CD4-positive, alpha-beta T cell treated with Interleukin-15 for 4 hours (primary cell): ENCODE results near the gene HSPA9.

Experiments
- DNase-seq: peaks from one replicate; pipeline ENCODE4 v3.0.0-alpha.2; 2020; ENCODE audit warnings: low spot score

HSPA9 gene

DNA sequence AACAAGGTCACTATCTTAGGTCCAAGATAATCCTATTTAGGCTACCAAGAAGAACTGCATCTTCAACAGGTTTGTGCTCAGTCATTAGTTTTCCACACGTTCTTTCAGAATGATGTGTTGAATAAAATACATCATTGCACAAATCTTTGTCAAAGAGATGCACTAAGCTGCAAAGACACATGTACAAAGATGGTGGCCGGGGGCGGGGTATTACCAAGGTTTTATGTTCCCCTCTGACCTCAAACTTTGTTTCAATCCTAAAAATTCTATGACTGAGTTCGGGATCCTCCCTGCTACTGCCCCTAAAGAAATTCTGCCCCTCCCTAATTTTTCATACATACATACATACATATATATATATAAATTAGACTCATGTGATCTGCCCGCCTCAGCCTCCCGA is 14.2 kb downstream of the HSPA9 start:
- DNase-seq = no peak

DNA sequence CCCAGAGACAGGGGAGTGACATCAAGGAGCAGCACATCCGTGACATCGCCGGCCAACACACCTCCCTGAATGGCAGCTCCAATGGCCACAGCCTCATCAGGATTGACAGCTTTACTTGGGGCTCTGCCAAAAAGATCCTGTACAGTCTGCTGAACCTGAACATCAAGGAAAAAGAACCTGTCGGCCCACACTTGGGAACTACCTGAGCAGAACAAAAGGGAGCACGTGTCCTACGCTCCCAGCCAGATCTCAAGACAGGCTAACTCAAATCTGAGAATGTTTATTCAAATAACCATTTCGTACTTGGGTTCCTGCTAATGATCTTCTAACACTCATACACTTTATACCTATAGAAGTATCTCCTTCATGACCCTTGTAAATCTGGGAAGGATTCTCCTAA is 15.3 kb downstream of the HSPA9 start:
- no peak for DNase-seq

DNA sequence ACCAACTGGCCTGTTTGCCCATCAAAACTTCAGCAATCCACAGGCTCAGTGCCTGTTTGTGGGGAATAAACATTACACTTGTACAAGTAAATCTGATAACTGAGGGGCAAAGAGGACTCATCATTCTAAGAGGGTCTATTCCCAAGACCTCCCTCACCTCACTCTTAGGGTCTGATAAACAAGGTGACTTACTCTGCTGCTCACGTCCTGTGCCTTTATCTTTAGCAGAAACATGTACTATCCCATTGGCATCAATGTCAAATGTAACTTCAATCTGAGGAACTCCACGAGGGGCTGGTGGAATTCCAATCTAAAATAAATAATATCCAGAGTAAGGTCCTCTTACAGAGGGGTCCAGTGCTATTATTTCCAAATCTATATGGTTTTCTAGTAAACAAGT is 17.5 kb downstream of the HSPA9 start:
- DNase-seq = no peak

DNA sequence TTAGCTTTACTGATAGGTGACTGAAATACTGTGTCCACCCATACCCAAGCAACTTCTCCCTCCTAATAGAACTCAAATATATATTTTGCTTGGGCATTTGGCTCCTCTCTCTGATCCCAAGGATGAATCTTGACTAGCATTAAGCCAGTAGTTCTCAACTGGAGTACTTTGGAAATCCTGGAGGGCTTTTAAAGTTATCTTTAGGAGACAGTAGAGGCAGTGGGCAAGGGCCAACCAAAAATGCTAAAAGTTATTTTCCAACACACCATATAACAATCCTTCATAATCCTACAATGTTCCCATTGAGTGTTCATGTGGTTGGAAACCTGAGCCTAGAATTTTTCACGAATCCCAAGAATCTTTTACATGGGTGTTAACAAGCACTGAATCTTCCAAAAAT is 21.1 kb downstream of the HSPA9 start:
- DNase-seq = no peak

DNA sequence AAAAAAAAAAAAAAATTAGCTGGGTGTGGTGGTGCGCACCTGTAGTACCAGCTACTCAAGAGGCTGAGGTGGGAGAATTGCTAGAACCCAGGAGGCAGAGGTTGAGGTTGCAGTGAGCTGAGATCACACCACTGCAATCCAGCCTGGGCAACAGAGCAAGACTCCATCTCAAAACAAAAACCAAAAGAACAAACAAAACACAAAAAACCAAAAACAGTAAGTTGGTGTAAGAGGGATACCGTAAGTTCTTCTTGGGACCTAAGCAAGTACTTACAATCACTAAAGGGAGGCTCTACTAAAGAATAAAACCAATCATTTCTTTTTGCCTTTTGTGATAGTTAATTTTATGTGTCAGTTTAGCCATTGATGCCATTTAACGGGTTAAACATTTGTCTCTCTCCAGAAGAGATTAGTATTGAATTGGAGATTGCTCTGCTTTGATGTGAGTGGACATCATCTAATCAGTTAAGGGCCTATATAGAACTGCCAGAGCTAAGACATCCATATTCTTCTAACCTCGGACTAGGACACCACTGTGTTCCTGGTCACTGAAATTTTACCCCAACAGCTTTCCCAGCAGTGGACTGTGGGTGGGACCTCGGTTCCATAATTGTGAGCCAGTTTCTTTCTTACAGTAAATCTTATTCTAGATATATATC is 21.6 kb downstream of the HSPA9 start:
- no peak for DNase-seq

DNA sequence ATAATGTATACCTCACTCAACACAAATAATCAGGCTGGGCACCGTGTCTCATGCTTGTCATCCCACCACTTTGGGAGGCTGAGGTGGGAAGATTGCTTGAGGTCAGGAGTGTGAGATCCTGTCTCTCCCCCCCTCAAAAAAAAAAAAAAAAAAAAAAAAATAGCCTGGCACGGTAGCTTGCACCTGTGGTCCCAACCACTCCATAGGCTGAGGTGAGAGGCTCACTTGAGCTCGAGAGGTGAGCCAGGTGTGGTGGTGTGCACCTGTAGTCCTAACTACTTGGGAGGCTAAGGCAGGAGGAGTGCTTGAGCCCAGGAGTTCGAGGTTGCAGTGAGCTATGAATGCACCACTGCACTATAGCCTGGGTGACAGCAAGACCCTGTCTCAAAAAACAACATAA is 22.5 kb downstream of the HSPA9 start:
- DNase-seq = no peak

DNA sequence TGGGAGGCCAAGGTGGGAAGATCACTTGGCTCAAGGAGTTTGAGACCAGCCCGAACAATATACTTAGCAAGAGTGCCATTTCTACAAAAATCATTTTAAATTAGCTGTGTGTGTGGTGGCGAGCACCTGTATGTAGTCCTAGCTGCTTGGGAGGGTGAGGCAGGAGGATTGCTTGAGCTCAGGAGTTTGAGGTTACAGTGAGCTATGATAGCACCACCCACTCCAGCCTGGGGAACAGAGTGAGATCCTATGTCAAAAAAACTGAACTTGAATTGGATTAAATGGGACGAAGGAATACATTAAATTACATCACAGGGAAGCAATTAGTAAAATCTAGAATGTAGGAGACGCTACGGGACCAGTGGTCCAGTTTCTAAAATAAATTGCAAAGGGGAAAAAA is 25.8 kb downstream of the HSPA9 start:
- no peak for DNase-seq

DNA sequence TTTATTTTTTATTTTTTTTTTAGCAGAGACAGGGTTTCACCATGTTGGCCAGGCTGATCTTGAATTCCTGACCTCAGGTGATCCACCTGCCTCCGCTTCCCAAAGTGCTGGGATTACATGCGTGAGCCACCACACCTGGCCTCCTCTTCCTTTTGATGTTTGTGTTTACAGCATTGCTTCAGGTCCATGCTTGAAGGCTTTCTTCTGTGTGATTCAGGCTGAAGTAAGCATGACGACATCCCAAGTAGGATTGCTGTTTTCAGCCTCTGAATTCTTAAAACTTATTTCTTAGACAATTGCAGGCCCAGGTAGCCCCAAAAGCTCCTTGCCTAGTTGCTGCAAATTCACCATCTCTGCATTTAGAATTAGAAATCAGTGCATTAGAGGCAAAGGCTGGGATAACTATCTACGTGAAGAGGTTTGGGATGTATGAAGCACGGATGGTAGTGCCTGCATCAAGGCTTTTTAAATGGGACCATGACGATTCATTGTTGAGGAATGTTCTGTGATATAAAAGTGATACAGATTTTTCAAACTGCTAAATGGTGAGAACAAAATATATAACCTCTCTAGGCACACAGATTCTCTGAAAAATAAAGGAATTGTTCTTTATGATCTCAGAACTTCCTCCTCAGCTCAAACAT is 29.2 kb downstream of the HSPA9 start:
- DNase-seq = no peak

DNA sequence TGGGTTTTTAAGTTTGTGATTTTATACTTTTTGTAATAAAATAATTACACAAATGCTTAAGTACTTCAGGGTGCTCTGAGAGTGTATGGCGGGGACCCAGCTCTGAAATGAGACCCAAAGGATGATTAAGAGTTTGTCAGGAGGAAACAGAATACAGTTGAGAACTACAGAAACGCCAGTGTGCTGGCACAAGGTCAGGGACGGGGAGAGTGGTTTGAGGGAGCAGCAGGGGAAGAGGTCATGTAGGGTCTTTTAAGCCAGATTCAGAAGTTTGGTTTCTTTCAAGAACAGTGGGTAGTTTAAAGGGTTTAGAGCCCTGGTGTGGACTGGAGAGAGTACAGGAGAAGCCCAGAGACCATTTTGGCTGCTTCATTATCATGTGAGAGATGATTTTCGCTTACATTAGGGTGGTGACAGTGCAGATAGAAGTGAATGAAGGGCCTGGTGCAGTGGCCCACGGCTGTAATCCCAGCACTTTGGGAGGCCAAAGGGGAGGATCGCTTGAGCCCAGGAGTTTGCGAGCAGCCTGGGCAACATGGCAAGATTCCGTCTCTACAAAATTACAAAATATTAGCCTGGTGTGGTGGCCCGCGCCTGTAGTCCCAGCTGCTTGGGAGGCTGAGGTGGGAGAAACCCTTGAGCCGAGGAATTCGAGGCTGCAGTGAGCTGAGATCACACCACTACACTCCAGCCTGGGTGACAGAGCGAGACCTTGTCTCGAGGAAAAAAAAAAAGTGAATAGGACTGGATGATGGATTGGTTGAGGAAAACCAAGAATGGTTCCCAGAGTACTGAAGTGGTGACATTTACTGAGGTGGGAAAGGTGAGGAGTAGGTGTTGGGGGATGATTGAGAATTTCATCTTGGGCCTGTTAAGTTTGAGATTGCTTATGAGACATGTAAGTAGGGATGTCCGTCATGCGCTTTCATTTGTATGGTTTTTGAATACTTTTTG is 30.7 kb downstream of the HSPA9 start:
- no peak for DNase-seq

DNA sequence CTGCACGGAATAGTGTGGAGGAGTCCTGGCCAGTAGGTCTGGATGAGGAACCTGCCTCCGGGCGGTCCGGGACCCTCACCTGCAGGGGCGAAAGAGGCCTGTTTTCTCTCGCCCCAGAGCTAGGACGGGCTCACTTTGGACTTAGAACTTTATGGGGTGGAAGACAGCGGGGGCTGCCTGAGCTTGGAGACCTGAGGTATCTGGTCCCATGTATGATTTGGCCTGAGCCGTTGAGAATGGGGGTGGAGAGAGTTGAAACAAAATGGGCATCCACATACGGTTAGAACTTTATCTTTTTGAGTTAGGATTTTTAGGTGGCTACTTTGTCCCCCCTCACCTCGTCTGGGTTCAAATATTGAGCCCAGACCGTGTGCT is 31.5 kb downstream of the HSPA9 start:
- no peak for DNase-seq

DNA sequence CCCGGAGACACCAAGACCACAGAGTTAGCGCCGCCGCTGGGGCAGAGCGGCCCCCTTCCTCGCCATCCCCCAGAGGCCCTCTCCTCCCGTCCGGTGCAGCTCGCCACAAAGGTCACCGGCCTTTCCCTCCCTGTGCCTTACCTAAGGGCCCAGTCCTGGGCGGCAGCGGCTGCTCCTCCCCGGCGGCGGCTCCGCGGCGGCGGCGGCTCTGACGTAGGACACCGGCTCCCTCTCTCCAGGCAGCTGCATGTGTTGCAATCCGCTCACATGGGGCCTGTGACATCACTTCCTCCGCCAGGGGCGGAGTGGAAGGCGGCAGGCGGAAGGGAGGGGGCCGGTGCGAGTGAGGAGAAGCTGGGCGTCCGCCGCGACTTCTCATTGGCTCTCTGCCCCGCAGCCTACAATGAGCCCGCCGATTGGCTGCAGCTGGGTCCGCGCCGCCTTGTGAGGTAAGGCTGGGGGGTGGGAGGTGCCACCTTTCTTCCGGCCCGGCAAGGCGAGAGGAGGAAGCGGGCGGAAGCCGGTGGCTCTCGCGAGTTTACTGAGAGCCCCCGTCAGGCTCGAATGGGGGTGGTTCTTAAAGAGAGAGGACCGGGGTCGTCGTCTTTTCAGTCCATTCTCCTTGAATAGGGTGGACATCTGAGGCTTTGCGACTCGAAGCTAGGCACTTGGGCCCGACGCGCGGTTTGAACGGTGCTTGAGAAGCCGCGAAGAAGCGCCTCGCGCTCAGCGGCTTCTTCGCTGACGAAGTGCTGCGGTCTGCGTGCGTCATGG is 32.1 kb downstream of the HSPA9 start, which contains the start of gene ETF1:
Gene ETF1, minus strand, starts transcription at position 281 of the 774 bp plus-strand sequence. CDS start 318 bp downstream, outside the sequence.
- peak; percentile 99 for DNase-seq

DNA sequence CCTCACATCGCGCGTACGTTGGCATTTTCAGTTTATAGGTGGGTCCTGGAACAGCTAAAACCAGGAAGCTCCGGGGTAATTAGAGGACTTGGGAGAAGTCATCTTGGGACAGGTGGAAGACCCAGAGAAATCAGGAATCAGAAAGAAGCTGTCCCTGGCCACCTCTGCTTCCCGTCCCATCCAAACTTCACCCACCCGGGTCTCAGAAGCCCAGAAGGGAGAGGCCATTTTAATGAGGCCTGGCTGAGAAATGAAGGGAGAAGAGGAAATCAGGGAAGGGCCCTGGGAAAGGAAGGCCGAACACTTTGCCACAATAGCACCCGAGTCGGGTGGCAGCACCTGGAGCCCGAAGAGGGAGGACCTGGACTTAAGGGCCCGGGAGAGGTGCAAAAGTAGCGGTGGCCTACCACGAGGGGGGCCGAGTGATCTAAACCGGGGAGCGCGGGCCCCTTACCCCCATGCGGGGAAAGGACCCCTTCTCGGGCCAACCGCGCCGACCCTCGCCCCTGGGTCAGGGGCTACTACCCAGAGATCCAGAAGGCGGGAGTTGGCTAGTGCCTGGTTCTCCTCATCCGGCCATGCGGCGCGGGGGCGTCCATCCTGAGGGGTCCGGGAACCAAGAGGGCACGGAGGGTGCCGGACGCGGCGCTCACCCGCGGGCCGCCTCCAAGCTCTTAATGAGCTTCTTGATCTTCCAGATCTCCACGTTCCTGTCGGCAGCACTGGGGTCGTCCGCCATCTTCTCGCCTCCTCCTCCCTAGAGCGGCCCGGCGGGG is 32.8 kb downstream of the HSPA9 start:
- DNase-seq = no peak

DNA sequence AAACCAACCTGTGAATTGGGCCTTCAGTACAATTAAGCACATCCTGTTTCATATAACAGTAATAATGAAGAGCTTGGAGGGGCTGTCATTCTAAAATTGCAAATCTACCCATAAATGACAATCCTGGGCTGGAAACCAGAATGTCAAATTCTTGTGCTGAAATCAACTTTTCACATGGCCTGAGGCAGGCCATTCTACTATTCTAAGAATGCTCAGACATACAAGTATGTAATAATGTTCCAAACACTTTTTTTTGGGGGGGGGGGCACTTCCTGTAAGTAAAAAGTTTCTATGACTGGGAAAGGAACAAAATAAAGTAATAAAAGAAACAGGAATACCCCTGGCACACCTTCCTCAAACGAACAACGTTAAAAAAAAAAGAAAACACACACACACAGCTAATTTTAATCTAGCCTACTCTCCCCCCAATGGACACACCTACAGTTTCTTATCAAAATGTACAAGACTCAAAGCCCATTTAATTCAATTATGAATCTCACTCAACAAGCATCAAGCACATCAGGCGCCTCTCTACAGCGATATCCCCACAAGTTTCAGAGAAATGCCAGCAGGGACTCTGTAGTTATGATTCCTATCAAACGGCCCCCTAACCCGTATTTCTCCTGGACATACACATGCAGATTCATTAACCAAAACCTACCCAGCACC is 33.6 kb downstream of the HSPA9 start:
- DNase-seq = no peak

DNA sequence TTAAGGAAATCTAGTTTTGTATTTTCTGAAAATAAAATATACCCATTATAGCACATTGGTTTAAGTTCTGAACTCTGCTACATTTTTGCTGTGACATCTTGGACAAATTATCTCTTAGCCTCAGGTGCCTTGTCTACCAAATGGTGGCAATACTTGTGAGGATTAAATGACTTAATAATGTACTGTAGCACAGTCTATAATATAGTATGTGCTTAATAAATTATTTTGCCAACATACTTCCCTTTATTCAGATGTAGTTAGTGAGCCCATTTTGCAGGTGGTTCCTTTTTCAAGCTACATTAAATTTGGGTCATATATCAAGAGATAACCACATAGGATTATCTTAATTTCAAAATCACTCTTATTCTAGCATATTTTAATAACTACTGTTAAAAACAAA is 35.4 kb downstream of the HSPA9 start:
- no peak for DNase-seq

DNA sequence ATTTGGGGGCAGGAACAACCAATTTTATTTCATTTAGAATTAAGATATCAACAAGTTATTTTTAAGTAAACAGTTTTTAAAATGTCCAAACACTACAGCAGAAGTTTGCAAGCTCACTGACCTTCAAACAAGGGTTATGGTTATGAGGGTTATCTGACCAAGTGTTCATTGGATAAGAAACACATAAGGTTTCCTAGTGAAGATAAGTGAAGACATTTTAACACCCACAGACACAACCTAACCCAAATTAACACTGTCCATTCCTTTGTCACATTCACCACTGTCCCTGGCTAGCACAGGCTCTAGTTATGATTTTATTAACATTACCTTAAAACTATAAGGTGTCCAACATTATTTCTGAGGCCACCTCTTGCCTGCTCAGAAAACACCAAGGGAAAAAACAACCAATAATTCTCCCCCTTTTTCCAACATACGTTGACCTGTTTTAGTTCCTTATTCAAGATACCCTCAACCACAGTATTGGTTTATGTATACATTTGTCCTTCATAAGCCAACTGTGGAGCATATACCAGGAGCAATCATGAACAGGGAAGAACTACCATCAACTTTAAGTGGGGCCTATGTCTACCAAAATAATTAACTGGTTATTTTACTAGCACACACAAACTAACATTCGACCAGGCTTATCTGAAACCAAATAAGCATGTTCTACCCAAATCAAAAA is 36.1 kb downstream of the HSPA9 start:
- no peak for DNase-seq

DNA sequence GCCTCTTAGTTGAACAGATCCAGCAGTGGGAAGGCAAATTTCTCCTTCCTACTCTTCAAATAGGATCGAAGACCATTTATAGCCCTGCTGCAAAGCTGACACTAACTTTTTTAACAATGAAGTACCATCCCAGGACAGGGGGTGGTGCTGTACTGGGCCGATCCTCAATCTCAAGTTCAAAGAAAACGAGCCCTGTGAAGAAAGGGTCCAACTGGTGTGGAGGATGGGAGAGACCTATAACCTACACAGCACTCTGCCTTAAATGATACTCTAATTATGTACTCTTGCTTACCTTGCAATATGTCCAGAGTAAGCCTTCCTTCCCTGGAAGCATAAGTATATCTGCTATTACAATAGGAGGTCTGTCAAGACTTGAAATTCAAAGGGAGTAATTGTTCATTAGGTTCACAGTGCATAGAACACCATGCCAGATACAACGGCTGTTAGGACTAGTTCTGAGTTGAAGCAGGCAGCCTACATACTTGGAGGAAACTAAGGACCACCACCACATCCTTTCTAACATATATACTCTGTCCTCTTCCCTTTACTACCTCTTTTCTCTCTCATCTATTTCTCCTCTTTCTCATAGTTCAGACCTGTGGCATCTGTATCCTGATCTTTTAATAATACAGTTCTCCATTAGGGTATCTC is 38.4 kb downstream of the HSPA9 start:
- DNase-seq = no peak

DNA sequence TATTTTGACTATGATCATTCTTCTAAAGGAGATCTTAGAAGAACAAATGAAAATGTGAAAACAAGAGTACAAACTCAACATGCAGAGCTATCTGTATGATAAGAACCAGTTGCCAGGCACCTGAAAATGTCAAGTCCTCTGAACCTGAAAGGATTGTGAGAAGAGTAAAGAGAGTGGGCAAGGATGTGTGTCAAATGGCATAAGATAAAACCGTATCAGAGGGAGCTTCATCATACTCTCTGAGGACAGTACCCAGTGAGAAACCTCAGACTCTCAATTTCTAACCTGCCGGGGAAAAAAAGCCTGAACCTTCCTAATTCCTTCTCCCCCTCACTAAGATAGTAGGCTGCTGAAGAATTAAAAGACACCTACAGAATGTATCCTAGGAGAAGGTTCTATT is 39.0 kb downstream of the HSPA9 start:
- no peak for DNase-seq

DNA sequence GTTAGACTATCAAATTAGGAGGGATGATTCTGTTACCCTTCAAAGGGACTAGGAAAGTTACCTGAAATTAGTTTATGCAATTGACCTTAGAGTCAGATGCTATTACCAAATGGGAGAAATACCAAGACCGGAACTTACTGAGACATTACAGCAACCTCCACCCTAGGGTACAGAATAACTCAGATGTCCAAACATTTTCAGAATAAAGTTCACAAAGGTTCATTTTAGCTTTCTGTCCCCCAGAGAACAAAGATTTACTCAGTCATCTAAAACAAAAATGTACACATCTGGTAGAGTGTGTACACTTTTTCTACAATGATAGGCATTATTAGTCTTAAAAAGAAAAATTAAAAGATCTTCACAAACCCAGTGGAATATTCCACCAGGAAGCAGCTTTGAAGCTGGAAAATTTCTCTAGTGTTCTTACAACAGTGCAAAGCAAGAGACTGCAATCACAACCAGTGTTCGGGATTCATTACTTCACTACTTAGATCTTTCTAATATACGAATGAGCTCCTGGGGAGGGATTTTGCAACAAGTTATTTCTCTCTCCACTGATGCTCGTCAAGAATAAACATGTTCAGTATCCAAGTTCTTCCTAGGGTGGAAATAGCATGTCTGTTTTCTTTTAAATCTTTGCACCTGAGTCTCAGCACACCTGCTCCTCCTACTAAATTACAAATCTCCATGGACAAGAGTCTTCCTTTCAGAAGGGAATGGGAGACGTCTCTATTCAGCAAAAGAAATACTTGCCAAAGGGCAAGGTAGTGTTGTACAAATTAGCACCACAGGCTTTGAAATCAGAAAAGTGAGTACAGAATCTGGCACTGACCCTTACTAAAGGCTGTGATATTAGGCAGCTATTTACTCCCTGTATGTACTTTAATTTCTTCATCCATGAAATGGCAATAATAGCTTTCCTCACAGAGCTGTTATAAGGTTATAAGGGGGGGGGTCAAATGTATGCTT is 40.9 kb downstream of the HSPA9 start:
- no peak for DNase-seq
